ENCODE results near the gene PNPLA5.

GRCh38 chr22:43835166-43835565 is 56.6 kb downstream of the PNPLA5 start:
- TF ChIP-seq CTCF (IDR thresholded peaks at IDR 0.05; ENCODE audit: borderline replicate concordance, extremely low read depth, low read length, poor library complexity, severe bottlenecking) (no peak), EZH2 (IDR thresholded peaks at IDR 0.05; ENCODE audit: borderline replicate concordance, low read depth, low read length, severe bottlenecking) (no peak)
